ENCODE data around the gene FBXL2. TPM values are rescaled to one million over a fixed set of nuclear protein-coding genes. Genes with fewer than 3 reads are reported as not detected.
"Not testable (repeated sequence)": the region's sequence is repeated elsewhere in the genome, so short reads cannot be mapped to it uniquely, and the experiment has no call there.

FBXL2 gene
- polyA plus RNA-seq, 4 donors = 26.4 to 33.3 (median 31.7) TPM

- DNase-seq (ENCODE audit: low read depth in 4 of 4, low spot score in 3 of 4) = no peak
These were observed 37.8 kb downstream of the FBXL2 start for GRCh38 chr3:33314993-33315392.

- no peak for DNase-seq (ENCODE audit: low read depth in 4 of 4, low spot score in 3 of 4)
These were observed 38.6 kb downstream of the FBXL2 start for GRCh38 chr3:33315826-33316225.

- no peak for DNase-seq (ENCODE audit: low read depth in 4 of 4, low spot score in 3 of 4)
These were observed 40.9 kb downstream of the FBXL2 start for GRCh38 chr3:33317963-33318709.

- no peak for DNase-seq (ENCODE audit: low read depth in 4 of 4, low spot score in 3 of 4)
These were observed 41.6 kb downstream of the FBXL2 start for GRCh38 chr3:33318710-33319380.

- no peak for DNase-seq (ENCODE audit: low read depth in 4 of 4, low spot score in 3 of 4)
These were observed 45.2 kb downstream of the FBXL2 start for GRCh38 chr3:33322412-33322811.

GRCh38 chr3:33331414-33331813 is 54.2 kb downstream of the FBXL2 start:
- no peak for DNase-seq (ENCODE audit: low read depth in 4 of 4, low spot score in 3 of 4)

- DNase-seq (ENCODE audit: low read depth in 4 of 4, low spot score in 3 of 4) = no peak
These were observed 57.1 kb downstream of the FBXL2 start for GRCh38 chr3:33334364-33334763.

GRCh38 chr3:33338936-33339465 is 61.8 kb downstream of the FBXL2 start:
- not testable (repeated sequence) for DNase-seq (ENCODE audit: low read depth in 4 of 4, low spot score in 3 of 4)

GRCh38 chr3:33339758-33340157 is 62.5 kb downstream of the FBXL2 start:
- DNase-seq (ENCODE audit: low read depth in 4 of 4, low spot score in 3 of 4) = no peak

- no peak for DNase-seq (ENCODE audit: low read depth in 4 of 4, low spot score in 3 of 4)
These were observed 78.4 kb downstream of the FBXL2 start for GRCh38 chr3:33355611-33356010.

GRCh38 chr3:33358172-33358781 is 81.0 kb downstream of the FBXL2 start:
- DNase-seq (ENCODE audit: low read depth in 4 of 4, low spot score in 3 of 4) = no peak

GRCh38 chr3:33360136-33360825 is 83.0 kb downstream of the FBXL2 start:
- DNase-seq (ENCODE audit: low read depth in 4 of 4, low spot score in 3 of 4) = no peak

GRCh38 chr3:33363113-33363800 is 86.0 kb downstream of the FBXL2 start:
- no peak for DNase-seq (ENCODE audit: low read depth in 4 of 4, low spot score in 3 of 4)

- DNase-seq (ENCODE audit: low read depth in 4 of 4, low spot score in 3 of 4) = no peak
These were observed 86.8 kb downstream of the FBXL2 start for GRCh38 chr3:33364060-33364459.

- DNase-seq (ENCODE audit: low read depth in 4 of 4, low spot score in 3 of 4) = no peak
These were observed 87.4 kb downstream of the FBXL2 start for GRCh38 chr3:33364531-33365128.

GRCh38 chr3:33372218-33373081 is 95.2 kb downstream of the FBXL2 start:
- peak; percentile 16 to 34 (median 26) for DNase-seq (ENCODE audit: low read depth in 4 of 4, low spot score in 3 of 4)

GRCh38 chr3:33373082-33373437 is 95.8 kb downstream of the FBXL2 start:
- no peak for DNase-seq (ENCODE audit: low read depth in 4 of 4, low spot score in 3 of 4)

GRCh38 chr3:33377489-33377888 is 100.2 kb downstream of the FBXL2 start:
- DNase-seq (ENCODE audit: low read depth in 4 of 4, low spot score in 3 of 4) = no peak

GRCh38 chr3:33377931-33378330 is 100.7 kb downstream of the FBXL2 start:
- no peak for DNase-seq (ENCODE audit: low read depth in 4 of 4, low spot score in 3 of 4)

All from left renal pelvis (tissue), 4 donors.